ENCODE results near the gene TLX2. TPM values are rescaled to one million over a fixed set of nuclear protein-coding genes. Genes with fewer than 3 reads are reported as not detected.

The TLX2 gene
- total RNA-seq, 1 donor from 2014 or later = not detected

GRCh38 chr2:74493546-74493945 is 20.7 kb upstream of the TLX2 start:
- no peak for DNase-seq (ENCODE audit: low spot score)
- Histone ChIP-seq H3K9me3 (ENCODE audit: low read depth) (no peaks in the 10 kb centered on the region), H3F3A (ENCODE audit: low read depth) (peaks cover 14% of the 10 kb centered on the region), H2AFZ (replicated peaks) (no peak overlapping the region), H3K4me1 (peaks cover 7% of the 10 kb centered on the region), H3K4me2 (no peak overlapping the region), H3K27me3 (peaks cover 45% of the 10 kb centered on the region), H4K20me1 (ENCODE audit: low read depth) (peaks cover 7% of the 10 kb centered on the region), H3K36me3 (no peaks in the 10 kb centered on the region), H3K79me2 (ENCODE audit: low read depth) (no peaks in the 10 kb centered on the region), H3K4me3 (no peak overlapping the region), H3K27ac (no peak overlapping the region), H3K9ac (no peak overlapping the region)
- Mint-ChIP-seq H3K36me3 (peaks cover 21% of the 10 kb centered on the region), H3K27ac (no peak overlapping the region), H3K4me1 (peaks cover 8% of the 10 kb centered on the region), H3K9me3 (no peaks in the 10 kb centered on the region), H3K4me3 (no peak overlapping the region), H3K27me3 (ENCODE audit: insufficient read depth, low read depth) (peaks cover 27% of the 10 kb centered on the region)
- TF ChIP-seq EZH2phosphoT487 (IDR thresholded peaks at IDR 0.05) (no peak), EZH2 (IDR thresholded peaks at IDR 0.05) (no peak), CTCF (IDR thresholded peaks at IDR 0.05) (no peak)

- TF ChIP-seq EZH2phosphoT487 (IDR thresholded peaks at IDR 0.05) = no peak
- TF ChIP-seq EZH2 (IDR thresholded peaks at IDR 0.05) = no peak
- TF ChIP-seq CTCF (IDR thresholded peaks at IDR 0.05) = no peak
- Mint-ChIP-seq H3K36me3 (peaks cover 16% of the 10 kb centered on the region), H3K4me3 (no peak overlapping the region), H3K9me3 (no peaks in the 10 kb centered on the region), H3K27me3 (ENCODE audit: insufficient read depth, low read depth) (peaks cover 45% of the 10 kb centered on the region), H3K27ac (no peak overlapping the region), H3K4me1 (peaks cover 18% of the 10 kb centered on the region)
- Histone ChIP-seq H3K9me3 (ENCODE audit: low read depth) (no peaks in the 10 kb centered on the region), H3K27me3 (peaks cover 64% of the 10 kb centered on the region), H3F3A (ENCODE audit: low read depth) (peaks cover 31% of the 10 kb centered on the region), H3K4me1 (peaks cover 19% of the 10 kb centered on the region), H3K4me2 (no peak overlapping the region), H2AFZ (replicated peaks) (no peak overlapping the region), H3K27ac (no peak overlapping the region), H4K20me1 (ENCODE audit: low read depth) (peaks cover 22% of the 10 kb centered on the region), H3K9ac (no peak overlapping the region), H3K4me3 (no peak overlapping the region), H3K36me3 (no peaks in the 10 kb centered on the region), H3K79me2 (ENCODE audit: low read depth) (no peaks in the 10 kb centered on the region)
- DNase-seq (ENCODE audit: low spot score) = no peak
Measured at GRCh38 chr2:74495440-74495839, 18.8 kb upstream of the TLX2 start.

GRCh38 chr2:74496997-74497776 is 17.1 kb upstream of the TLX2 start:
- Histone ChIP-seq H3K9ac (no peak overlapping the region), H3F3A (ENCODE audit: low read depth) (peaks cover 41% of the 10 kb centered on the region), H3K79me2 (ENCODE audit: low read depth) (no peaks in the 10 kb centered on the region), H3K27ac (no peak overlapping the region), H3K4me3 (peak overlapping the region; percentile 48), H3K4me1 (peaks cover 27% of the 10 kb centered on the region), H2AFZ (replicated peaks) (no peak overlapping the region), H3K27me3 (peaks cover 82% of the 10 kb centered on the region), H4K20me1 (ENCODE audit: low read depth) (peaks cover 35% of the 10 kb centered on the region), H3K4me2 (peak overlapping the region; percentile 91), H3K9me3 (ENCODE audit: low read depth) (no peaks in the 10 kb centered on the region), H3K36me3 (no peaks in the 10 kb centered on the region)
- Mint-ChIP-seq H3K27ac (no peak overlapping the region), H3K4me1 (peaks cover 26% of the 10 kb centered on the region), H3K27me3 (ENCODE audit: insufficient read depth, low read depth) (peaks cover 62% of the 10 kb centered on the region), H3K4me3 (peak overlapping the region; percentile 81), H3K9me3 (peaks cover 2% of the 10 kb centered on the region), H3K36me3 (peaks cover 6% of the 10 kb centered on the region)
- TF ChIP-seq EZH2phosphoT487 (IDR thresholded peaks at IDR 0.05) (no peak), CTCF (IDR thresholded peaks at IDR 0.05) (no peak), EZH2 (IDR thresholded peaks at IDR 0.05) (no peak)
- no peak for DNase-seq (ENCODE audit: low spot score)
